ENCODE results near the gene SYT13.

- TF ChIP-seq CTCF (IDR thresholded peaks at IDR 0.05; ENCODE audit: borderline replicate concordance, extremely low read depth, low read length, poor library complexity, severe bottlenecking) (no peak), EZH2 (IDR thresholded peaks at IDR 0.05; ENCODE audit: borderline replicate concordance, low read depth, low read length, severe bottlenecking) (no peak)
Measured at GRCh38 chr11:45219411-45219810, 66.7 kb downstream of the SYT13 start.

Measured in DND-41 (cell line).